ENCODE data around the gene PALLD. TPM values are rescaled to one million over a fixed set of nuclear protein-coding genes. Genes with fewer than 3 reads are reported as not detected.
"Not testable (repeated sequence)": the region's sequence is repeated elsewhere in the genome, so short reads cannot be mapped to it uniquely, and the experiment has no call there.

Gene PALLD
- total RNA-seq, 1 donor from 2014 or later, result 8.6 TPM

- intact Hi-C loops (cut with micrococcal nuclease), result no loop called here
These were observed 199.4 kb downstream of the PALLD start for GRCh38 chr4:168696280-168696679.

- intact Hi-C loops (cut with micrococcal nuclease), result no loop called here
These were observed 200.0 kb downstream of the PALLD start for GRCh38 chr4:168696826-168697225.

- intact Hi-C loops (cut with micrococcal nuclease), result no loop called here
These were observed 202.5 kb downstream of the PALLD start for GRCh38 chr4:168699224-168699878.

- intact Hi-C loops (cut with micrococcal nuclease), result no loop called here
These were observed 204.2 kb downstream of the PALLD start for GRCh38 chr4:168701061-168701460.

GRCh38 chr4:168702581-168703087, 205.8 kb downstream of the PALLD start:
- intact Hi-C loops (cut with micrococcal nuclease), result not testable (repeated sequence)

- intact Hi-C loops (cut with micrococcal nuclease), result no loop called here
These were observed 208.3 kb downstream of the PALLD start for GRCh38 chr4:168705121-168705520.

GRCh38 chr4:168707205-168707604, 210.4 kb downstream of the PALLD start:
- intact Hi-C loops (cut with micrococcal nuclease), result no loop called here

- intact Hi-C loops (cut with micrococcal nuclease), result no loop called here
These were observed 211.3 kb downstream of the PALLD start for GRCh38 chr4:168708108-168708507.

- intact Hi-C loops (cut with micrococcal nuclease), result loop anchor here (2.0 kb wide), 1 partner anchor 212 kb away; no protein-coding TSS in a partner anchor
These were observed 213.6 kb downstream of the PALLD start for GRCh38 chr4:168710353-168710946.

GRCh38 chr4:168711197-168712140, 214.6 kb downstream of the PALLD start:
- intact Hi-C loops (cut with micrococcal nuclease), result loop anchor here (2.0 kb wide), 1 partner anchor 211 kb away; no protein-coding TSS in a partner anchor

GRCh38 chr4:168712316-168712890, 215.6 kb downstream of the PALLD start:
- intact Hi-C loops (cut with micrococcal nuclease), result no loop called here

GRCh38 chr4:168713253-168713652, 216.4 kb downstream of the PALLD start:
- intact Hi-C loops (cut with micrococcal nuclease), result no loop called here

- intact Hi-C loops (cut with micrococcal nuclease), result no loop called here
These were observed 219.0 kb downstream of the PALLD start for GRCh38 chr4:168715896-168716295.

GRCh38 chr4:168716406-168717129, 219.7 kb downstream of the PALLD start:
- intact Hi-C loops (cut with micrococcal nuclease), result no loop called here

GRCh38 chr4:168717847-168718246, 221.0 kb downstream of the PALLD start:
- intact Hi-C loops (cut with micrococcal nuclease), result no loop called here

- intact Hi-C loops (cut with micrococcal nuclease), result no loop called here
These were observed 222.9 kb downstream of the PALLD start for GRCh38 chr4:168719725-168720124.

GRCh38 chr4:168720396-168720900, 223.6 kb downstream of the PALLD start:
- intact Hi-C loops (cut with micrococcal nuclease), result no loop called here

GRCh38 chr4:168722391-168722790, 225.5 kb downstream of the PALLD start:
- intact Hi-C loops (cut with micrococcal nuclease), result no loop called here

- intact Hi-C loops (cut with micrococcal nuclease), result no loop called here
These were observed 226.2 kb downstream of the PALLD start for GRCh38 chr4:168723020-168723419.

GRCh38 chr4:168723569-168723968, 226.7 kb downstream of the PALLD start:
- intact Hi-C loops (cut with micrococcal nuclease), result no loop called here

Data from T-helper 2 cell treated with Interferon-gamma antibody and Interleukin-4, amounts not matched to agents 100 ng/mL and 5 ng/mL, for 36 hours (primary cell).